Measurements from ENCODE around the gene IMMP2L. TPM values are rescaled to one million over a fixed set of nuclear protein-coding genes. Genes with fewer than 3 reads are reported as not detected.

IMMP2L gene
- total and polyA plus RNA-seq, 7 donors, result 9.3 to 43.0 (median 19.2) TPM

- ATAC-seq, result no peak
- no peaks in the 10 kb centered on the region for H3K9me3 ChIP-seq
- H3K4me3 ChIP-seq, result no peak overlapping the region
- 94 to 95% (median 95%) methylated on average over 2 of the region's 2 CpGs for WGBS, 3 donors
- TF ChIP-seq CTCF (IDR thresholded peaks at IDR 0.05), result no peak
- no peak overlapping the region for H3K27ac ChIP-seq
- no peak for DNase-seq
- intact Hi-C loops (cut with DNase I), result no loop called here
- H3K36me3 ChIP-seq (ENCODE audit: insufficient read depth in 1 of 2, low read depth in 1 of 2), result no peaks in the 10 kb centered on the region
- H3K4me1 ChIP-seq, result peaks cover 11% of the 10 kb centered on the region
- no peaks in the 10 kb centered on the region for H3K27me3 ChIP-seq (ENCODE audit: insufficient read depth in 3 of 3, low read length in 2 of 3)
These were observed 21.2 kb downstream of the IMMP2L start for GRCh38 chr7:111541067-111541466.

GRCh38 chr7:111540199-111540815 is 22.0 kb downstream of the IMMP2L start:
- intact Hi-C loops (cut with DNase I), result no loop called here
- 64 to 75% (median 65%) methylated on average over 5 of the region's 5 CpGs for WGBS, 3 donors

GRCh38 chr7:111537134-111537533 is 25.2 kb downstream of the IMMP2L start:
- no peak overlapping the region for H3K4me3 ChIP-seq
- WGBS, 3 donors, result 62 to 85% (median 80%) methylated on average over 1 of the region's 1 CpG
- no peak overlapping the region for H3K27ac ChIP-seq
- no peaks in the 10 kb centered on the region for H3K36me3 ChIP-seq (ENCODE audit: insufficient read depth in 1 of 2, low read depth in 1 of 2)
- H3K4me1 ChIP-seq, result peaks cover 21% of the 10 kb centered on the region
- H3K9me3 ChIP-seq, result no peaks in the 10 kb centered on the region
- intact Hi-C loops (cut with DNase I), result no loop called here
- DNase-seq, result no peak
- no peaks in the 10 kb centered on the region for H3K27me3 ChIP-seq (ENCODE audit: insufficient read depth in 3 of 3, low read length in 2 of 3)
- TF ChIP-seq CTCF (IDR thresholded peaks at IDR 0.05), result no peak
- ATAC-seq, result no peak

More at GRCh38 chr7:111540199-111540815, 22.0 kb downstream of the IMMP2L start:
- Histone ChIP-seq H3K9me3 (no peaks in the 10 kb centered on the region), H3K27ac (no peak overlapping the region), H3K36me3 (ENCODE audit: insufficient read depth in 1 of 2, low read depth in 1 of 2) (no peaks in the 10 kb centered on the region), H3K27me3 (ENCODE audit: insufficient read depth in 3 of 3, low read length in 2 of 3) (no peaks in the 10 kb centered on the region), H3K4me3 (no peak overlapping the region), H3K4me1 (peaks cover 11% of the 10 kb centered on the region)
- peak in 1 of 4 donors; percentile 32 for ATAC-seq
- TF ChIP-seq CTCF (IDR thresholded peaks at IDR 0.05), result no peak
- DNase-seq, result no peak

- DNase-seq, result no peak
- Histone ChIP-seq H3K4me1 (peaks cover 22% of the 10 kb centered on the region), H3K9me3 (no peaks in the 10 kb centered on the region), H3K27me3 (ENCODE audit: insufficient read depth in 3 of 3, low read length in 2 of 3) (no peaks in the 10 kb centered on the region), H3K4me3 (no peak overlapping the region), H3K27ac (no peak overlapping the region), H3K36me3 (ENCODE audit: insufficient read depth in 1 of 2, low read depth in 1 of 2) (no peaks in the 10 kb centered on the region)
- intact Hi-C loops (cut with DNase I), result no loop called here
- WGBS, 3 donors, result 92 to 95% (median 94%) methylated on average over 3 of the region's 3 CpGs
- no peak for TF ChIP-seq CTCF (IDR thresholded peaks at IDR 0.05)
- ATAC-seq, result no peak
These were observed 27.0 kb downstream of the IMMP2L start for GRCh38 chr7:111535142-111535870.

Data from psoas muscle (tissue), 8 donors.